Right atrium auricular region (tissue), 2 donors: Measurements from ENCODE around the gene SPATS2L. TPM values are rescaled to one million over a fixed set of nuclear protein-coding genes. Genes with fewer than 3 reads are reported as not detected.

Experiments used
- DNase-seq: peaks from one replicate; pipeline ENCODE4 v3.0.0-alpha.2; 2019; ENCODE audit warnings: low spot score
- H3K27ac ChIP-seq, 2 donors: fragments of 200-600 bp; sonication (generic); 1 replicate in 1 of 2; 2 replicates in 1 of 2; pipeline ENCODE4 v1.5.1; 2016 to 2019
- H3K27me3 ChIP-seq, 2 donors: fragments of 200-600 bp; sonication (generic); one replicate each; pipeline versions ENCODE4 v1.5.1 to v1.6.0; 2017 to 2019
- H3K36me3 ChIP-seq: fragments of 200-600 bp; sonication (generic); one replicate; pipeline ENCODE4 v1.5.1; 2016
- H3K4me1 ChIP-seq, 2 donors: fragments of 200-600 bp; sonication (generic); one replicate each; pipeline versions ENCODE4 v1.5.1 to v1.6.0; 2017 to 2019
- H3K4me3 ChIP-seq, 2 donors: fragments of 200-600 bp; sonication (generic); 1 replicate in 1 of 2; 2 replicates in 1 of 2; pipeline ENCODE4 v1.5.1; 2017 to 2019; ENCODE audit warnings: mild to moderate bottlenecking in 1 of 2, moderate library complexity in 1 of 2
- H3K9me3 ChIP-seq, 2 donors: fragments of 200-600 bp; sonication (generic); one replicate each; pipeline ENCODE4 v1.5.1; 2019
- CTCF ChIP-seq, 2 donors: fragments of 200-600 bp; sonication (generic); IDR thresholded peaks; one replicate each; pipeline ENCODE4 v1.5.1; 2019; ENCODE audit warnings: antibody characterized with exemption in 2 of 2
- total RNA-seq, 2 donors: library from RNA; depleted of rRNA; stranded (reverse); fragments of >200 nt; gene quantifications; one replicate each; pipeline ENCODE4 v1.1.0, GENCODE V29; 2016

Gene SPATS2L
- total RNA-seq, 2 donors from 2014 or later = 103 to 126 TPM

GRCh38 chr2:200438846-200439245 is 132.4 kb downstream of the SPATS2L start:
- no peaks in the 10 kb centered on the region for H3K9me3 ChIP-seq
- H3K27ac ChIP-seq = no peak overlapping the region
- no peaks in the 10 kb centered on the region for H3K4me1 ChIP-seq
- no peak for DNase-seq
- H3K27me3 ChIP-seq = no peaks in the 10 kb centered on the region
- peaks cover 10% of the 10 kb centered on the region for H3K36me3 ChIP-seq
- TF ChIP-seq CTCF (IDR thresholded peaks at IDR 0.05) = no peak
- no peak overlapping the region for H3K4me3 ChIP-seq

GRCh38 chr2:200439981-200440380 is 133.5 kb downstream of the SPATS2L start:
- no peak for TF ChIP-seq CTCF (IDR thresholded peaks at IDR 0.05)
- DNase-seq = no peak
- Histone ChIP-seq H3K36me3 (peaks cover 10% of the 10 kb centered on the region), H3K4me3 (no peak overlapping the region), H3K27ac (no peak overlapping the region), H3K4me1 (no peaks in the 10 kb centered on the region), H3K9me3 (no peaks in the 10 kb centered on the region), H3K27me3 (no peaks in the 10 kb centered on the region)

- no peak for TF ChIP-seq CTCF (IDR thresholded peaks at IDR 0.05)
- peaks cover 4% of the 10 kb centered on the region for H3K36me3 ChIP-seq
- no peak overlapping the region for H3K4me3 ChIP-seq
- no peaks in the 10 kb centered on the region for H3K4me1 ChIP-seq
- H3K27me3 ChIP-seq = no peaks in the 10 kb centered on the region
- no peaks in the 10 kb centered on the region for H3K9me3 ChIP-seq
- DNase-seq = no peak
- no peak overlapping the region for H3K27ac ChIP-seq
These were observed 136.0 kb downstream of the SPATS2L start for GRCh38 chr2:200442471-200442870.

GRCh38 chr2:200443376-200443775 is 136.9 kb downstream of the SPATS2L start:
- Histone ChIP-seq H3K4me1 (no peaks in the 10 kb centered on the region), H3K27ac (no peak overlapping the region), H3K9me3 (no peaks in the 10 kb centered on the region), H3K4me3 (no peak overlapping the region), H3K36me3 (peaks cover 4% of the 10 kb centered on the region), H3K27me3 (no peaks in the 10 kb centered on the region)
- DNase-seq = no peak
- no peak for TF ChIP-seq CTCF (IDR thresholded peaks at IDR 0.05)

- Histone ChIP-seq H3K27ac (no peak overlapping the region), H3K4me1 (no peaks in the 10 kb centered on the region)
These were observed 137.4 kb downstream of the SPATS2L start for GRCh38 chr2:200443916-200444315.

More at GRCh38 chr2:200443916-200444315, 137.4 kb downstream of the SPATS2L start:
- peaks cover 4% of the 10 kb centered on the region for H3K36me3 ChIP-seq
- no peaks in the 10 kb centered on the region for H3K9me3 ChIP-seq
- no peak for DNase-seq
- no peak overlapping the region for H3K4me3 ChIP-seq
- no peaks in the 10 kb centered on the region for H3K27me3 ChIP-seq
- TF ChIP-seq CTCF (IDR thresholded peaks at IDR 0.05) = no peak
